ENCODE data around the gene HSP90AA1.

Gene HSP90AA1

GRCh38 chr14:102042699-102043098, 44.1 kb downstream of the HSP90AA1 start:
- DNase-seq (ENCODE audit: low read depth, low spot score), result no peak

GRCh38 chr14:102040153-102040552, 46.7 kb downstream of the HSP90AA1 start:
- DNase-seq (ENCODE audit: low read depth, low spot score), result no peak

GRCh38 chr14:102039157-102039556, 47.7 kb downstream of the HSP90AA1 start:
- DNase-seq (ENCODE audit: low read depth, low spot score), result no peak

GRCh38 chr14:102037686-102038085, 49.2 kb downstream of the HSP90AA1 start:
- DNase-seq (ENCODE audit: low read depth, low spot score), result no peak

- DNase-seq (ENCODE audit: low read depth, low spot score), result no peak
Measured at GRCh38 chr14:102035914-102036313, 50.9 kb downstream of the HSP90AA1 start.

GRCh38 chr14:102034301-102034700, 52.5 kb downstream of the HSP90AA1 start:
- DNase-seq (ENCODE audit: low read depth, low spot score), result no peak

- no peak for DNase-seq (ENCODE audit: low read depth, low spot score)
Measured at GRCh38 chr14:102033241-102033640, 53.6 kb downstream of the HSP90AA1 start.
